SK-N-MC (cell line): ENCODE measurements around the gene SMARCAD1.

ENCODE experiments used
- EZH2 ChIP-seq: fragments of 200-600 bp; sonication (generic); IDR thresholded peaks from one replicate; pipeline ENCODE4 v1.6.1; 2017; ENCODE audit warnings: antibody characterized with exemption
- FOXP2 ChIP-seq: optimal IDR thresholded peaks from 2 replicates; pipeline ENCODE3; 2011; ENCODE audit warnings: mild to moderate bottlenecking, moderate library complexity; ENCODE audit not compliant: insufficient read depth; ENCODE audit errors: extremely low read length, control extremely low read depth
- POLR2AphosphoS5 ChIP-seq: IDR thresholded peaks from 2 replicates; pipeline ENCODE4 v1.6.1; 2012; ENCODE audit warnings: mild to moderate bottlenecking, low read depth, low read length, borderline replicate concordance

GRCh38 chr4:94276204-94276603 lies 68.5 kb downstream of the SMARCAD1 start:
- TF ChIP-seq EZH2 (no peak), POLR2AphosphoS5 (no peak), FOXP2 (no peak)
